Ishikawa (cell line): ENCODE data around the gene ZNF778.

Experiments used
- CEBPB ChIP-seq: IDR thresholded peaks from 2 replicates; pipeline ENCODE4 v1.6.1; 2012
- CREB1 ChIP-seq: IDR thresholded peaks from 2 replicates; pipeline ENCODE4 v1.6.1; 2012; ENCODE audit warnings: low read depth
- EGR1 ChIP-seq: IDR thresholded peaks from 2 replicates; pipeline ENCODE4 v1.6.1; 2012
- EP300 ChIP-seq: IDR thresholded peaks from 2 replicates; pipeline ENCODE4 v1.6.1; 2012; ENCODE audit warnings: borderline replicate concordance
- FOXM1 ChIP-seq: IDR thresholded peaks from 2 replicates; pipeline ENCODE4 v1.6.1; 2012; ENCODE audit warnings: low read depth, borderline replicate concordance
- NFIC ChIP-seq: IDR thresholded peaks from 2 replicates; pipeline ENCODE4 v1.6.1; 2012
- RAD21 ChIP-seq: IDR thresholded peaks from 2 replicates; pipeline ENCODE4 v1.6.1; 2012; ENCODE audit warnings: low read depth
- TAF1 ChIP-seq: IDR thresholded peaks from 2 replicates; pipeline ENCODE4 v1.6.1; 2012; ENCODE audit warnings: low read depth, mild to moderate bottlenecking
- TCF12 ChIP-seq: IDR thresholded peaks from 2 replicates; pipeline ENCODE4 v1.6.1; 2012; ENCODE audit warnings: low read depth
- TEAD4 ChIP-seq: IDR thresholded peaks from 2 replicates; pipeline ENCODE4 v1.6.1; 2012
- YY1 ChIP-seq: IDR thresholded peaks from 2 replicates; pipeline ENCODE4 v1.6.1; 2012; ENCODE audit warnings: low read depth
- ZBTB7A ChIP-seq: IDR thresholded peaks from 2 replicates; pipeline ENCODE4 v1.6.1; 2012; ENCODE audit warnings: low read depth
- TF ChIP-seq, protein P1 (sequence below): IDR thresholded peaks from 2 replicates; pipeline ENCODE4 v1.6.1; 2012
- TF ChIP-seq, protein P2 (sequence below): IDR thresholded peaks from 2 replicates; pipeline ENCODE4 v1.6.1; 2012; ENCODE audit warnings: low read depth, mild to moderate bottlenecking
- TF ChIP-seq, protein P3 (sequence below): IDR thresholded peaks from 2 replicates; pipeline ENCODE4 v1.6.1; 2012

ZNF778 gene

DNA sequence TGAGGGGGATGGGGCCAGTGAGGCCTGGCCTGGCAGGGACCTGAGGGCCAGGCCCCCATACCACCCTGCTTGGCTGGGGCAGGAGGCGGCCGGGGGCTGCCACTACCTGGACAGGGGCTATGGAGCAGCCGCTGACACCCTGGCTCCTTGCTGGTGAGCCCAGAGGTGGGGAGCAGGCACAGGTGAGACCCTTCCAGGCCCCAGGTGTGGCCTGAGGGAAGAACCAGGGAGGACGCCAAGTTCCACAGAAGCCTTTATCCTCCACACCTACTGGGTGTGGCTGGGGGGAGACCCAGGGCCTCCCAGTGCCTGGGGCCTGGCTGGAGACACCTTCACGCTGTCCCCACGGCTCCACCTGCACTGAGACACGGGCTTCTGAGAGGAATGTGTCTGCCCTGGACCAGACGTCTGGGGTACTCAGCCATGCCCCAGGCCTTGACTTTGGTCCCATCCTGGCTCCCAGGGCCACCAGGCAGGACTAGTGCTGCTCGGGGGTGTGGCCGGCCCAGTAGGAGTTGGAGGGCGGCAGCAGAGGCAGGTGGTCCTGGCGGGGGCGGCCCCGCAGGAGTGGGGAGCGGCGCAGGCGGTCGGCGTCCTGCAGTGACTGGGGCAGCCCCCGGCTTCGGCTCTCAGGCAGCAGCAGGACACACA, 21.9 kb upstream of the ZNF778 start:
- no peak for TF ChIP-seq EGR1
- no peak for TF ChIP-seq TCF12
- TF ChIP-seq TAF1, result no peak
- no peak for TF ChIP-seq TEAD4
- TF ChIP-seq FOXM1, result no peak
- TF ChIP-seq ZBTB7A, result no peak
- no peak for TF ChIP-seq YY1
- TF ChIP-seq, protein P1, sequence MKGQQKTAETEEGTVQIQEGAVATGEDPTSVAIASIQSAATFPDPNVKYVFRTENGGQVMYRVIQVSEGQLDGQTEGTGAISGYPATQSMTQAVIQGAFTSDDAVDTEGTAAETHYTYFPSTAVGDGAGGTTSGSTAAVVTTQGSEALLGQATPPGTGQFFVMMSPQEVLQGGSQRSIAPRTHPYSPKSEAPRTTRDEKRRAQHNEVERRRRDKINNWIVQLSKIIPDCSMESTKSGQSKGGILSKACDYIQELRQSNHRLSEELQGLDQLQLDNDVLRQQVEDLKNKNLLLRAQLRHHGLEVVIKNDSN, result no peak
- no peak for TF ChIP-seq RAD21
- no peak for TF ChIP-seq CREB1
- TF ChIP-seq, protein P2, sequence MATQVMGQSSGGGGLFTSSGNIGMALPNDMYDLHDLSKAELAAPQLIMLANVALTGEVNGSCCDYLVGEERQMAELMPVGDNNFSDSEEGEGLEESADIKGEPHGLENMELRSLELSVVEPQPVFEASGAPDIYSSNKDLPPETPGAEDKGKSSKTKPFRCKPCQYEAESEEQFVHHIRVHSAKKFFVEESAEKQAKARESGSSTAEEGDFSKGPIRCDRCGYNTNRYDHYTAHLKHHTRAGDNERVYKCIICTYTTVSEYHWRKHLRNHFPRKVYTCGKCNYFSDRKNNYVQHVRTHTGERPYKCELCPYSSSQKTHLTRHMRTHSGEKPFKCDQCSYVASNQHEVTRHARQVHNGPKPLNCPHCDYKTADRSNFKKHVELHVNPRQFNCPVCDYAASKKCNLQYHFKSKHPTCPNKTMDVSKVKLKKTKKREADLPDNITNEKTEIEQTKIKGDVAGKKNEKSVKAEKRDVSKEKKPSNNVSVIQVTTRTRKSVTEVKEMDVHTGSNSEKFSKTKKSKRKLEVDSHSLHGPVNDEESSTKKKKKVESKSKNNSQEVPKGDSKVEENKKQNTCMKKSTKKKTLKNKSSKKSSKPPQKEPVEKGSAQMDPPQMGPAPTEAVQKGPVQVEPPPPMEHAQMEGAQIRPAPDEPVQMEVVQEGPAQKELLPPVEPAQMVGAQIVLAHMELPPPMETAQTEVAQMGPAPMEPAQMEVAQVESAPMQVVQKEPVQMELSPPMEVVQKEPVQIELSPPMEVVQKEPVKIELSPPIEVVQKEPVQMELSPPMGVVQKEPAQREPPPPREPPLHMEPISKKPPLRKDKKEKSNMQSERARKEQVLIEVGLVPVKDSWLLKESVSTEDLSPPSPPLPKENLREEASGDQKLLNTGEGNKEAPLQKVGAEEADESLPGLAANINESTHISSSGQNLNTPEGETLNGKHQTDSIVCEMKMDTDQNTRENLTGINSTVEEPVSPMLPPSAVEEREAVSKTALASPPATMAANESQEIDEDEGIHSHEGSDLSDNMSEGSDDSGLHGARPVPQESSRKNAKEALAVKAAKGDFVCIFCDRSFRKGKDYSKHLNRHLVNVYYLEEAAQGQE, result no peak
- TF ChIP-seq NFIC, result no peak
- no peak for TF ChIP-seq EP300
- TF ChIP-seq CEBPB, result no peak
- TF ChIP-seq, protein P3, sequence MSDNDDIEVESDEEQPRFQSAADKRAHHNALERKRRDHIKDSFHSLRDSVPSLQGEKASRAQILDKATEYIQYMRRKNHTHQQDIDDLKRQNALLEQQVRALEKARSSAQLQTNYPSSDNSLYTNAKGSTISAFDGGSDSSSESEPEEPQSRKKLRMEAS, result no peak

- TF ChIP-seq CEBPB (no peak), EGR1 (no peak), RAD21 (no peak), YY1 (no peak), NFIC (no peak), FOXM1 (no peak), CREB1 (no peak), EP300 (no peak), TCF12 (no peak), ZBTB7A (no peak), TEAD4 (no peak), TAF1 (no peak)
- TF ChIP-seq, protein P3, result no peak
- TF ChIP-seq, protein P2, result no peak
- TF ChIP-seq, protein P1, result no peak
These were observed 20.4 kb upstream of the ZNF778 start for GRCh38 chr16:89197033-89197632.

GRCh38 chr16:89197633-89198416, 19.7 kb upstream of the ZNF778 start:
- TF ChIP-seq FOXM1, result no peak
- TF ChIP-seq, protein P1, result no peak

DNA sequence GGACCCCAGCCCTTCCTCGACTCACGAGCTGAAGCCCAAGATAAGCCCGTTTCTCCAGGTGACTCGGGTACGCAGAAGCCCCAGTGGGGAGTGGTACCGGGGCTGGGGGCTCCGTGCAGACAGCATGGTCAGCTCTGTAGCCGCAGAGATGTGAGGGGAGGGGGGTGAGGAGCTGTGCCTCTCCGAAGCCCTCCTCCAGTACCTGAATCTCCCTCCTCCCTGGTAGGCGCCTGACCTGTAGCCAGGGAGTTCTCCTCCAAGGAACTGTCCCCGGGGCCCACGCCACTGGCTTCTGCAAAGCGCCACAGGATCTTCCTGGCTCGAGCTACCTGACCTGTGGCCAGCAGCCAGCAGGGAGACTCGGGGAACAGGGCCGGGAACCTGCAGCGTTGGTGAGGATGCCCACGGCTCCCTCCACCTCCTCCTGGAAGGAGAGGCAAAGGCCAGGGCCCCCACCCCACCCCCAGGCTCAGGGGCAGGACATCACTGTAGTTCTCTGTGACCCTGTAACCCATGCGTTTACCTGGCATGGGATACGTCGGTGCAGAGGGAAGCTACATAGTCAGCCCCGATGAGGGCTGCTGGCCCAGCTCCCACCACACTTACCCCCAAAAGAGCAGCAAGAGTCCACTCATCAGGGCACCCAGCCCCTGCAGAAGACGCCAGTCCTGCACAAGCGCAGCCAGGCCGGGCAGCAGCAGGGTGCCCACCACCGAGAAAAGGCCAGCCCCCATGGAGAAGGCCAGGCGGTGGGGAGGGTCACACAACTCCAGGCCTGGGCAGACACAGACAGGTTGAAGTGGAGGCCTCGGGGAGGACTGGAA, 18.9 kb upstream of the ZNF778 start:
- TF ChIP-seq, protein P2, result no peak
- TF ChIP-seq CEBPB, result no peak
